ENCODE measurements around the gene PTPN6.

PTPN6 gene

DNA sequence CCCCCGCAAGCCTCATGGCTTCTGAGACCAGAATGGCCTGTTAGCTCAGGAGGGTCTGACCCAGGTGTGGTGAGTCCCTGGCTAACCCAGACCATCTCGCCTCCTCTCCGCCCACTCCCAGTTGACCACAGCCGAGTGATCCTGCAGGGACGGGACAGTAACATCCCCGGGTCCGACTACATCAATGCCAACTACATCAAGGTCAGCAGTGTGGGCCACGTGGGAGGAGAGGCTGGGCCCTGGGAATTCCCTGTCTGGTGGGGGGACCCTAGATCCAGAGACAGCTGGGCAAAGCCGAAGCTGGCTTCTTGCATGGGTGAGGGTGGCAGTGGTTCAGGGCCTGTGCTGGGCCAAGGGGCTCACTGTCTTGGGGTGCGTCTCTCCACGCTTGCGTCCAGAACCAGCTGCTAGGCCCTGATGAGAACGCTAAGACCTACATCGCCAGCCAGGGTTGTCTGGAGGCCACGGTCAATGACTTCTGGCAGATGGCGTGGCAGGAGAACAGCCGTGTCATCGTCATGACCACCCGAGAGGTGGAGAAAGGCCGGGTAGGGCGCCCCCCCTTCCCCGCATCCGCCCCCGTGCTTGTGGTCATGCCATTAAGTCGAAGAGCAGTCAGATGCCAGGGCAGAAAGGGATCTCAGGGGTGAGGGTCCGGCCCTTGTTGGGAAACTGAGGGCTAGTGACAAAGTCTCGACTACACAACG is 5.0 kb downstream of the PTPN6 start:
- no peak for DNase-seq

DNA sequence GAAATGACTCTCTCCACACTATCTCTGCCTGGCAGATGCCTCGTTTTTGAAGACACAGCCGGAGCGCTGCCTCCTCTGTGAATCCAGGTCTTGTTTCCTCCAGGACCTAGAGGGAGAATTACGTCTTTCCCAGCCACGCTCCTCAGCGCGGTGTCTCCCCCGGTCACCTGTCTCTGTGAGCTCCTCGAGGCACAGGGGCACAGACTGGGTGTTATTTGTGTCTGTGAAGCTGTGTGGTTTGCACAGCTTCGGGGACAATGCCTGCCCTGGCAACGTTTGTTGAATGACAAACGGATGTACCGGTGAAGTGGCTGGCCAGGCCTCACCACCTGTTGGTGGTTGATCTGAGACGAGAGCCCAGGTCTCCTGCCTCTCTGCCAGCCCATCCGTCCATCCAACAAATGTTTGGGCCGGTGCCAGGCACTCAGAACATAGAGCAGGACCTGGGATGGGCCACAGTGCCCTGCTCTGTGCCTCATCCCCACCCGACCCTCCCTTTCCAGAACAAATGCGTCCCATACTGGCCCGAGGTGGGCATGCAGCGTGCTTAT is 6.1 kb downstream of the PTPN6 start:
- DNase-seq: peak in 1 of 5 donors; percentile 47

DNA sequence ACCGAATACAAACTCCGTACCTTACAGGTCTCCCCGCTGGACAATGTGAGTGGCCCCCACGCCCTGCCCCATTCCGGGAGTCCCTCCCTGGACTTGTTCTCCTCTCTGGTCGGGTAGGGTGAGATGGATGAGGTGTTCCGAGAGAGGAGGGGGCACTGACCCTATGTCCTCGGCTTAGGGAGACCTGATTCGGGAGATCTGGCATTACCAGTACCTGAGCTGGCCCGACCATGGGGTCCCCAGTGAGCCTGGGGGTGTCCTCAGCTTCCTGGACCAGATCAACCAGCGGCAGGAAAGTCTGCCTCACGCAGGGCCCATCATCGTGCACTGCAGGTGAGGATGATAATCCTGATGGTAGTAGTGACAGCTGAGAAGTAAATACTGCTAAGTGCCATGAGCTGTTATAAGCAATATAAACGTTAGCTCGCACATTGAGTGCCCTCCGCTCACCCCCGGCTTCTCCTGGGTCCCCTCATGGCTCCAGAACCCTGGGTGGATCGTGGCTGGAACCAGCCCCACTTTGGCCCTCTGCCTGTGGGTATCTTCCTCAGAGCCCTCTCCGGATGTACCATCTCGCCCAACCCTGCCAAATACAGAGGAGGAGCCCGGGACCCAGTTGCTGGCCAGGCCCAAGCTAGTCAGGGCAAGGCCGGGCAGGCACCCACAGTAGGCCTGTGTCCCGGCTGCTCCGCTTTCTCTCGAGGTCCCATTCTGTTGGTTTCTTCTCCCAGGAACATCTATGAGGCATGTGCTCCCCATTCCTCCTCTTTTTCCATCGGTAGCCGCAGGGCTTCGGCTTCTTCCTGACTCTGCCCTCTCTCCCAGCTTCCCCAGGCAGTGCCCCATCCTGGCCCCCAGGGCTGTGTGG is 6.8 kb downstream of the PTPN6 start:
- no peak for DNase-seq

DNA sequence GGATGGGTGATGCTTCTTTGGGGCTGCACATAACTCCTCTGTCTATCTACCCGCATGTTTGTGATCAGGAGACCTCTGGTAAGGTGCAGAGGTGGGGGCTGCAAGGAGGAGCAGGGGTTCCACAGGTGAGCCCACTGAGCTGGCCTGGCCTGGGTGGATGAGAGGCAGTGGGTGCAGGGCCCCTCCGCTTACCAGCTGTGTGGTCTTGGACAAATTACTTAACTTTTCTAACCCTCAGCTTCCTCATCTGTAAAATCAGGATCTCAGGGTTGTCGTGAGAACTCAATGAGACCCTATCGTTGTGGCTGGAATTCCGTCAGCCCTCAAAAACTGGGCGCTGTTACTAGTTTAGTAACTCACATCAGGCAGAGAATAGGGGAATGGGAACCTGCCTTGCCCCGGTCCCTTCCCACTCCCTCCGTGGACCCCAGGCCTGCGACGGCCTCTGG is 7.5 kb downstream of the PTPN6 start:
- DNase-seq: no peak

DNA sequence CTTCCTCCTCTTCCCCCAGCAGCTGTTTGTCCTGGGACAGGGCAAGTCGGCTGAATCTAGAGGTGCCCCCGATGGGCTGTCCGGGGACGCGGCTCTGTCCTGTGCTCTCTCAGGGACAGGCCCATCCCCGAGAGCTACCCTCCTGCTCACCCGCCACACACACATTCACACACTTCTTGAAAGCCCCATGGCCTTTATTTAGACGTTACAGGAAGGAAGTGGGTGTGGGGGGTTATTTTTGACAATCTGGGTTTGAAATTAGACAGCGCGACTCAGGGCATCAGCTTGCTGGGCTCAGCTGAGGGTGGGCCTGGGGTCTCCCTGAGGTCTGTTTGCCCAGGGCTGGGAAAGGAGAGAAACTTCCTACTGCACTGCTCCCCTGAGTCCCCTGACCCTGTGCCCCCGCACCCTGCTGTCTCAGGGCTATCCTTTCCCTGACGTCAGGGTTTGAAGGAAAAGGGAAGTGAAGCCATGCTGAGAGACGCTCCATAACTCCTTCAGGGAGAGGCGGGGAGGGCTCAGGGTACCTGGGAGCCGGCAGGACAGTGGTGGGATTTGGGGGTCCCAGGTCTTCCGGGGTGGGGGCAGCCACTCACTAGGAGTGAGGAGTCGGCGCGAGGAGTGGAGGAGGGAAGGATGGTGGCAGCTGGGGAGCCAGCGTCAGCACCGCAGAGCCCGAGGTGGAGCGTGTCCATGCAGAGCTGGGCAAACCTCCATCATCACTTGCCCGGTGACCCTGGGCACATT is 8.1 kb downstream of the PTPN6 start:
- peak; percentile 62 to 83 (median 73) for DNase-seq

GRCh38 chr12:6959805-6960592 is 8.8 kb downstream of the PTPN6 start:
- DNase-seq: no peak

GRCh38 chr12:6960593-6961277 is 9.6 kb downstream of the PTPN6 start:
- DNase-seq: peak in 1 of 5 donors; percentile 85

DNA sequence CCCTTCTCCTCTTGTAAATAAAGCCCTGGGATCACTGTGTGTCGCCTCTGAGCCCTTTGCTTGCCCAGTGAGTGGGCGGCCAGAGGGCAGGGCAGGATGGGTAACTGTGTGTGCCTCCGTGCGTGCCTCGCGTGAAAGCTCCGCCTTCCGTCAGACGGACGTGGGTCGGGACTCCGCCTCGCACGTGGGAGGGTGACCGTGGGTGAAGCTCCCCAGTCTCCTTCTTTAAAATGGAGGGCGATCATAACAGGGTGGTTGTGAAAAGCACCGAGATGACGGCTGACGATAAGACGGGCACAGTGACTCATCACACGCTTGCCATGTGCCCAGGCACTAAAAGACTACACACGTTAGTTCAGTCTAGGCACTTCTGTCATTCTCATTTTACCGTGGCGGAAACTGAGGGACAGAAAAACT is 10.1 kb downstream of the PTPN6 start:
- DNase-seq: peak; percentile 79 to 93 (median 85)

DNA sequence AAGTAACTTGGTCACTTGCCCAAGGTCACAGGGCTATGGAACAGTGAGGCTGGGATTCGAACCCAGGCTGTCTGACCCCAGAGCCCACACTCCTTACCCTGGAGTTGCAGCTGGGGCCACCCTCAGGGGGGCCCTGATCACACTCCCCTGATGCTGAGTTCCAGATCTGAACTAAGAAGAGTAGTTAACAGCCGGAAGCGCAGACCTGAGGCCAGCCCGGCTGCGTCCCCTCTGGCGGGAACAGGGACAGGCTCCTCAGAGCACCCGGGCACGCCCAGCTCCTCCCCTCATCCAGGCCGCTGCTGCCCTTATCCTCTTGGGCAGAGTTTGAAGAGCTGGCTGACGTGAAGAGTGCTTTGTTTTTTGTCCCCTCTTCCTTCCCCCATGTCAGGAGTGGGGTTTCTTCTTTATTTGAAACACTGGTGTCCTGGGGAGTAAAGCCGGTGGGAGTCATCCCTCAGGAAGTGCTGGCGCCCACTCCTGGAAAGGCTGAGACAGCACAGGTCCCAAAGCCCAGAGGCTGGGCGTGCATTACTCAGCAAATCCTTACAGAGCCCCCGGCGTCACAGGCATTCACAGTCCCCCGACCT is 10.6 kb downstream of the PTPN6 start:
- peak in 2 of 5 donors; percentile 46 to 77 for DNase-seq

DNA sequence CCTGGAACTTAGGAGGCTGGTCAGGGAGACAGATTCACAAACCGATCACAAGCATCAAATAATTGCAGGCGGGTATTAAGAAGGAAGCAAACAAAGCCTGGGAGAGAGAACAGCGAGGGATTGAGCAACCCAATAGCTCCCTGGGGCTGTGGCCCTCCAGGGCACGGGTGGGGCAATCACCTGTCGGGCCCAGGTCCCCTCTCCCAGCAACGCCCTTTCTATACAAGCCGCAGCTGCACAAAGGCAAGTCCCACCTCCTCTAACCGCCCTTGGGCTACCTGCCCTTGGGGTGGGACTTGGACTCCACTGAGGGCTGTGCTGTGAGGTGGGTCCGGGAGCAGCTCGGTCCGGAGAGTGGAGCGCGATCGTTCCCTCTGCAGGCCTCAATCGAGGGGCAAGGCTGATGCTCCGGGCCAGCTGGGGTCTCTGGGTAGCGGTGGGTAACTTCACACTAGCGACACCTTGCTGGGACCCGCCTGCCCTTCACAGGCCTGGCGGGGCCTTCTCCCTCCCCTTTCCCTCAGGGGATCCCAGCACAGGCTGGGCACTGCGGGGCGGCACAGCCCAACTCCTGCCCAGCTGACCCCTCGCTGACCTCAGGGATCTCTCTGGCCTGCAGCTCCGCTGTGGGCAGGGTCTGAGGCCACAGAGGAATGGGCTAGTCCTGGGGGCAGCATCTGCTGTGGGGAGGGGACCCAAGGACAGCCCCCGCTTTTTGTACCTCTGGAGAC is 11.3 kb downstream of the PTPN6 start:
- no peak for DNase-seq

GRCh38 chr12:6963016-6963731 is 12.0 kb downstream of the PTPN6 start:
- DNase-seq: no peak

DNA sequence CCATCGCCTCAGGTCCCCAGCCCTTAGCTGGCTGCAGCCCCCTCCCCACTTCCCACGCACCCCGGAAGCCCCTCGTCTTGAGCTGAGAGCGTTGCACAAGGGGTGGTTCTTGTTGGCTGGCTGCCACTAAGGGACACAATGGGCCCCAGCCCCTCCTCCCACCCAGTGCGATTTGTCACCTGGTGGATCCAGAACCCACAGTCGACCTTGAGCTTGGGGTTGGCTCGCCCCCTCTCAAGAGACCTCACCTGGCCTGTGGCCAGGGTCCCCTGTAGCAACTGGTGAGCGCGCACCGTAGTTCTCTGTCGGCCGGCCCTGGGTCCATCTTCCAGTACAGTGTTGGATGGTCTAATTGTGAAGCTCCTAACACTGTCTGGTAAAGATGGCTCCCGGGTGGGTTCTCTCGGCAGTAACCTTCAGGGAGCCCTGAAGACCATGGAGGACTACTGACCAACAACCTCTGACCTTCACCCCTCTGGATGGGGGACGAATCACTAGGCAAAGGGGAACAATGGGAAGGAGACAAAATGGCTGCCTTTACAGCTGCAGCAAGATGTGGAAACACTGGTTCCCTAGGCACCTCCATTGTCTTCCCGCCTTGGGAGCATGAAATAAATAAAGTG is 12.7 kb downstream of the PTPN6 start:
- DNase-seq: no peak

GRCh38 chr12:6964605-6965025 is 13.5 kb downstream of the PTPN6 start:
- DNase-seq: no peak

- DNase-seq: peak; percentile 72 to 87 (median 84)
Measured at GRCh38 chr12:6965026-6965661, 14.0 kb downstream of the PTPN6 start.

DNA sequence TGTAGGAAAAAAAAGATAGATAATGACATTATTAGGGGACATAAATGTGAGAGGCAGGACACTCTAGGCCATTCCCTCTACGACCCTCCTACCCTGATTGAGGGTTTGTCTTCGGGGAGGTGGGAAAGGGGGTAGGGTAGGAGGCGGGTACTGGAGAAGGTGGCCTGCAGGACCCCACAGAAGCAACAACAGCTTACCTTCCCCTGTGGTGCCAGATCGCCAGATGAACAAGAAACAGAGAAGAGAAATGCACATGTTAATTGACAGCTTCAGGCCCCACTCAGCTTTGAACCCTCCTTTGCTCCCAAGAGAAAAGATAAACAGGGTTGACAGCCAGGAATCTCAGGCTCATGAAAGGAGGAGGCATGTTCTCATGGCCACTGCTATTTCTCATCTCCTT is 14.6 kb downstream of the PTPN6 start:
- no peak for DNase-seq

GRCh38 chr12:6966351-6966750 is 15.2 kb downstream of the PTPN6 start:
- no peak for DNase-seq

DNA sequence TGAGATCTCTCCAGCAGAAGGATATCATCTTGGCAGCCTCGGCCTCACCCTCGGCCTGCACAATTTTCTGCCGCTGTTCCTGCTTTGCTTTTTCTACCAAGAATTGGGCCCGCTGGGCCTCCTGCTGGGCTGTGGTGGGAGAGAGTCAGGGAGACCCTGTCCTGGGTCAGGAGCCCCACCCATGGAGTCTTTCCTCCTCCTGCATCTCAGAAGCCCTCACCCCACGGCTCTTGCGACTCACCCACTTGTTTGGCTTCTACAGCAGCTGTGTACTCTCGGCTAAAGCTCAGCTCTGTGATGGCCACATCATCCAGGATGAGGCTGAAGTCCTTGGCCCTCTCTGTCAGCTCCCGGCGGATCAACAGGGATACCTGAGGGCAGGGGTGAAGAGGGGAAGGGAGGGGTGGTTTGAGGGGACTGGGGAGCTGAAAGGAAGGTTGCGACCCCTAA is 16.5 kb downstream of the PTPN6 start:
- DNase-seq: no peak

DNA sequence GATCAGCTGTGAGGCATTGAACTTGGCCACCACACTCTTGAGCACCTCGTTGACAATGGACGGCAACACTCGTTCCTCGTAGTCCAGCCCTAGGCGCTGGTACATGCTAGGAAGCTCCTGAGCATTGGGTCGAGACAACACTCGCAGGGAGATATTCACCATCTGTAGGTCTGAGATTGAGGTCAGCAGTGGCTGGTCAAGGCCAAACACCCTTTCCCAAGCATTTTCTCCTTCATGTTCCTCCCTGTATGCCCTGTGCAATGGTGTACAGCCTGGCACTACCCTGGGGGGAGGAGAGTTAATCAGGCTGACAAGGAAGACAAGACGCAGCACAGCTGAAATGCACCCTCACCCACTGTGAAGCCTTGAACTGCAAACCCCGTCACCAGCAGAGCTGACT is 17.3 kb downstream of the PTPN6 start:
- DNase-seq: no peak
